SJCRH30 (cell line): ENCODE results near the gene BCAS3. TPM values are rescaled to one million over a fixed set of nuclear protein-coding genes. Genes with fewer than 3 reads are reported as not detected.
"Not testable (repeated sequence)": the region's sequence is repeated elsewhere in the genome, so short reads cannot be mapped to it uniquely, and the experiment has no call there.

ENCODE experiments used
- DNase-seq, 2 experiments: peaks; one replicate each; pipeline ENCODE4 v3.0.0-alpha.2; 2015 to 2020
- H3K27ac ChIP-seq: fragments of 250-450 bp; sonication (Bioruptor Pico); 2 replicates; pipeline ENCODE4 v1.5.1; 2020; ENCODE audit warnings: mild to moderate bottlenecking, moderate library complexity
- H3K27me3 ChIP-seq: fragments of 250-450 bp; sonication (Bioruptor Pico); 2 replicates; pipeline ENCODE4 v1.5.1; 2020; ENCODE audit warnings: mild to moderate bottlenecking, moderate library complexity
- H3K36me3 ChIP-seq: fragments of 250-450 bp; sonication (Bioruptor Pico); 2 replicates; pipeline ENCODE4 v1.5.1; 2020; ENCODE audit warnings: mild to moderate bottlenecking, moderate library complexity
- H3K4me1 ChIP-seq: fragments of 250-450 bp; sonication (Bioruptor Pico); 2 replicates; pipeline ENCODE4 v1.5.1; 2020; ENCODE audit warnings: mild to moderate bottlenecking, moderate library complexity
- H3K4me3 ChIP-seq: fragments of 250-450 bp; sonication (Bioruptor Pico); 2 replicates; pipeline ENCODE4 v1.5.1; 2020; ENCODE audit warnings: mild to moderate bottlenecking, moderate library complexity
- H3K9me3 ChIP-seq: fragments of 250-450 bp; sonication (Bioruptor Pico); replicated peaks from 2 replicates; pipeline ENCODE4 v1.5.1; 2020; ENCODE audit warnings: mild to moderate bottlenecking, moderate library complexity
- total RNA-seq: library from RNA; depleted of rRNA; stranded (reverse); fragments of >200 nt; shearing (Covaris generic); gene quantifications from 2 replicates; pipeline ENCODE4 v1.2.3, GENCODE V29; 2014

The BCAS3 gene
- total RNA-seq, 1 experiment from 2014 or later: 11.6 TPM

GRCh38 chr17:60959011-60959410 lies 281.4 kb downstream of the BCAS3 start:
- Histone ChIP-seq H3K4me1 (no peaks in the 10 kb centered on the region), H3K36me3 (no peaks in the 10 kb centered on the region), H3K27me3 (no peaks in the 10 kb centered on the region), H3K27ac (no peak overlapping the region), H3K9me3 (no peaks in the 10 kb centered on the region), H3K4me3 (no peak overlapping the region)
- DNase-seq: no peak

DNA sequence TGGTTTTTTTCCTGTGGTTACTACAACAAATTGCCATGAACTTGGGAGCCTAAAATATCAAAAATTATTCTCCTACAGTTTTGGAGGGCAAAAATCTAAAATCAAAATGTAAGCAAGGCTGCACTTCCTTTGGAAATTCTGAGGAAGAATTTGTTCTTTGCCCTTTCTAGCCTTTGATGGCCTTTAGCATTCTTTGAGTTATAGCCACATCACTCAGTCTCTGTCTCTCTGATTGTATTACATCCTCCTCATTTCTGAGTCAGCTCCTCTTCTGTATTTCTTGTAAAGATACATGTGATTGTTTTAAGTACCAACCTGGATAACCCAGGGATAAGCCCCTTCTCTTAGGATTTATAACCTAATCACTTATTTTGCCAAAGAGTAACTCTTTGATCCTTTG lies 282.0 kb downstream of the BCAS3 start:
- no peak for DNase-seq
- no peaks in the 10 kb centered on the region for H3K27me3 ChIP-seq
- no peaks in the 10 kb centered on the region for H3K9me3 ChIP-seq
- no peak overlapping the region for H3K27ac ChIP-seq
- H3K36me3 ChIP-seq: no peaks in the 10 kb centered on the region
- no peak overlapping the region for H3K4me3 ChIP-seq
- H3K4me1 ChIP-seq: no peaks in the 10 kb centered on the region

- Histone ChIP-seq H3K4me3 (no peak overlapping the region), H3K27me3 (no peaks in the 10 kb centered on the region), H3K9me3 (no peaks in the 10 kb centered on the region), H3K4me1 (no peaks in the 10 kb centered on the region), H3K36me3 (no peaks in the 10 kb centered on the region), H3K27ac (no peak overlapping the region)
- no peak for DNase-seq
Observed at GRCh38 chr17:60960398-60961065, 282.9 kb downstream of the BCAS3 start.

GRCh38 chr17:60964160-60964559 lies 286.5 kb downstream of the BCAS3 start:
- H3K27ac ChIP-seq: no peak overlapping the region
- no peaks in the 10 kb centered on the region for H3K4me1 ChIP-seq
- no peak overlapping the region for H3K4me3 ChIP-seq

GRCh38 chr17:60968266-60968665 lies 290.6 kb downstream of the BCAS3 start:
- no peak overlapping the region for H3K27ac ChIP-seq
- H3K9me3 ChIP-seq: no peaks in the 10 kb centered on the region
- no peaks in the 10 kb centered on the region for H3K27me3 ChIP-seq
- no peaks in the 10 kb centered on the region for H3K4me1 ChIP-seq
- DNase-seq: no peak
- H3K4me3 ChIP-seq: no peak overlapping the region
- no peaks in the 10 kb centered on the region for H3K36me3 ChIP-seq

More at GRCh38 chr17:60964160-60964559, 286.5 kb downstream of the BCAS3 start:
- no peaks in the 10 kb centered on the region for H3K36me3 ChIP-seq
- no peaks in the 10 kb centered on the region for H3K9me3 ChIP-seq
- DNase-seq: no peak
- H3K27me3 ChIP-seq: no peaks in the 10 kb centered on the region

- Histone ChIP-seq H3K4me1 (no peaks in the 10 kb centered on the region), H3K27me3 (no peaks in the 10 kb centered on the region), H3K9me3 (no peaks in the 10 kb centered on the region), H3K36me3 (no peaks in the 10 kb centered on the region), H3K4me3 (no peak overlapping the region), H3K27ac (no peak overlapping the region)
- no peak for DNase-seq
Observed at GRCh38 chr17:60969500-60970037, 291.9 kb downstream of the BCAS3 start.

GRCh38 chr17:60970741-60971140 lies 293.1 kb downstream of the BCAS3 start:
- H3K36me3 ChIP-seq: no peaks in the 10 kb centered on the region
- H3K4me1 ChIP-seq: no peaks in the 10 kb centered on the region
- no peaks in the 10 kb centered on the region for H3K9me3 ChIP-seq
- H3K4me3 ChIP-seq: no peak overlapping the region
- no peak for DNase-seq
- H3K27ac ChIP-seq: no peak overlapping the region
- no peaks in the 10 kb centered on the region for H3K27me3 ChIP-seq

GRCh38 chr17:60971515-60972369 lies 294.1 kb downstream of the BCAS3 start:
- Histone ChIP-seq H3K36me3 (no peaks in the 10 kb centered on the region), H3K4me1 (no peaks in the 10 kb centered on the region), H3K27ac (no peak overlapping the region), H3K27me3 (no peaks in the 10 kb centered on the region), H3K4me3 (no peak overlapping the region), H3K9me3 (no peaks in the 10 kb centered on the region)
- DNase-seq: peak; percentile 58 to 78

DNA sequence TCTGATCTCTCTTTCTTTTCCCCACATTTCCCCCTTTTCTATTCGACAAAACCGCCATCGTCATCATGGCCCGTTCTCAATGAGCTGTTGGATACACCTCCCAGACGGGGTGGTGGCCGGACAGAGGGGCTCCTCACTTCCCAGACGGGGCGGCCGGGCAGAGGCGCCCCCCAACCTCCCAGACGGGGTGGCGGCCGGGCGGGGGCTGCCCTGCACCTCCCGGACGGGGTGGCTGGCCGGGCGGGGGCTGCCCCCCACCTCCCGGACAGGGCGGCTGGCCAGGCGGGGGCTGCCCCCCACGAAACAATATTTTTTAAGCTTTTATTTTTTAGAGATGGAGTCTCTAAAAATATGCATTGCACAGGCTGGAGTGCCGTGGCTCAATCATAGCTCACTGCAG lies 299.2 kb downstream of the BCAS3 start:
- not testable (repeated sequence) for H3K27me3 ChIP-seq, DNase-seq, H3K4me3 ChIP-seq, H3K9me3 ChIP-seq, H3K36me3 ChIP-seq, H3K4me1 ChIP-seq, H3K27ac ChIP-seq

- Histone ChIP-seq H3K9me3 (no peaks in the 10 kb centered on the region), H3K4me1 (no peaks in the 10 kb centered on the region), H3K27ac (no peak overlapping the region), H3K36me3 (no peaks in the 10 kb centered on the region), H3K4me3 (no peak overlapping the region), H3K27me3 (no peaks in the 10 kb centered on the region)
- DNase-seq: no peak
Observed at GRCh38 chr17:60989379-60989778, 311.7 kb downstream of the BCAS3 start.

- no peak for DNase-seq
- Histone ChIP-seq H3K4me1 (no peaks in the 10 kb centered on the region), H3K36me3 (no peaks in the 10 kb centered on the region), H3K4me3 (no peak overlapping the region), H3K9me3 (no peaks in the 10 kb centered on the region), H3K27me3 (no peaks in the 10 kb centered on the region), H3K27ac (no peak overlapping the region)
Observed at GRCh38 chr17:60989846-60990245, 312.2 kb downstream of the BCAS3 start.

DNA sequence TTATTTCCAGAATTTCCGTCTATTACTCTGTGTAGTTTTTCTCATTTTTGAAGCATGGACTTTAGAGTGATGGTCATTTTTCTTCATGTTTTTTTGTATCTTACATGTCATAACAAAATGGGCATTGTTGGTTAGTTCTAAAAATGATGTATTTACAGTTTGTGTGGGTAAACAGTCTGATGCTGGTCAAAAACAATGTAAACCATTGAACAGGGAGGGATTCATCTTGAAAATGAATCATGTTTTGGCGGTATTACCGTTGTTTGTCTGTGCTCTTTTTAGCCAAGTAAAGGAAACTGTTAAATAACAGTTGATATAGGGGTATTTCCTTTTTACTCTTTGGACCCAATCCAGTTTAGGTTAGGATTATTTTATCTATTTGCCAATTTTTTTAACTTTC lies 315.8 kb downstream of the BCAS3 start:
- Histone ChIP-seq H3K27me3 (no peaks in the 10 kb centered on the region), H3K36me3 (no peaks in the 10 kb centered on the region), H3K9me3 (no peaks in the 10 kb centered on the region), H3K4me3 (no peak overlapping the region), H3K27ac (no peak overlapping the region), H3K4me1 (no peaks in the 10 kb centered on the region)
- no peak for DNase-seq

- Histone ChIP-seq H3K9me3 (no peaks in the 10 kb centered on the region), H3K4me1 (no peaks in the 10 kb centered on the region), H3K27me3 (no peaks in the 10 kb centered on the region), H3K4me3 (no peak overlapping the region), H3K36me3 (no peaks in the 10 kb centered on the region), H3K27ac (no peak overlapping the region)
- DNase-seq: no peak
Observed at GRCh38 chr17:60995680-60996079, 318.0 kb downstream of the BCAS3 start.

DNA sequence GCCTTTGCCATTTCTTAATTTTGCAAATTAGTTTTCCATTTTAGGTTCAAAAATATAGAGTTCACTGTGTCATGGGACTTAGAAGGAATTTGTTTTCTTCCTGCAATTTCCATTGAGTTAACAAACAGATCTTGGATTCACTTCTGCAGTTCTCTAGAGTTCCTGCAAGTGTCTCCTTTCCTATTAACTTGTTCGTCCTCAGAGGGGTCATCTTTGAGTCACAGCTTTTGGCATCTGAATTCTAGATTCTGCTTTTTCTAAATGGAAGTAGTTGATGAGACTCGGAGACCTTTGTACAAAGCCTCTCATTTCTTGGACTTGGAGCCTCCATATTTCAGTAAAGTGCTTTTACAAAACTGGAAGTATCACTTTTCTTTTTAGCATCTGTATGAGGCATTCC lies 323.3 kb downstream of the BCAS3 start:
- H3K9me3 ChIP-seq: no peaks in the 10 kb centered on the region
- DNase-seq: peak in 1 of 2 experiments; percentile 37
- no peak overlapping the region for H3K4me3 ChIP-seq
- 0 out of 2 replicates have a peak, but pooled peaks cover 4% of the 10 kb centered on the region for H3K4me1 ChIP-seq
- no peak overlapping the region for H3K27ac ChIP-seq
- H3K27me3 ChIP-seq: no peaks in the 10 kb centered on the region
- no peaks in the 10 kb centered on the region for H3K36me3 ChIP-seq

DNA sequence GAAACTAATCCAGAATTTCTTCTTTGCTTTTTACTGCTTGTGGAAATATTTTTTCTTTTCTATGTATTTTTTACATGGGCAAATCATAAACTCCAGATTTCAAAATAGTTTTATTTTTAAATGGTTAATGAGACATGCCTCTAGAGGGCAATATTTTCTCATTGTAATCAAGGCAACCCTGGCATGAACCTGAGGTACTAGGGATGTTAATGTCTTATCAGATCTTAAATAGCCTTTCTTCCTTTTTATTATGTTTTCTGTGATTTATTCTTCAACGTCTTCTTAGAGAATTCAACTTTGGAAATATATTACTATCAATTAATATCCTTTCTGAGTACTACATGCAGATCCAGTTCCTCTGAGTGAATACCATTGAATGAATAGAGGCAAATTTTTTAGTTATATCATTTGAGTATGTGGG lies 324.7 kb downstream of the BCAS3 start:
- no peak overlapping the region for H3K27ac ChIP-seq

More for the DNA sequence above, 324.7 kb downstream of the BCAS3 start:
- peak; percentile 18 to 70 for DNase-seq
- no peak overlapping the region for H3K4me3 ChIP-seq
- no peaks in the 10 kb centered on the region for H3K36me3 ChIP-seq
- no peaks in the 10 kb centered on the region for H3K27me3 ChIP-seq
- H3K9me3 ChIP-seq: no peaks in the 10 kb centered on the region
- 0 out of 2 replicates have a peak, but pooled peaks cover 4% of the 10 kb centered on the region for H3K4me1 ChIP-seq
